H9 (cell line): ENCODE measurements around the gene NEGR1. TPM values are rescaled to one million over a fixed set of nuclear protein-coding genes. Genes with fewer than 3 reads are reported as not detected.
A peak's percentile ranks its signal among the peaks of the same experiment; 100 is the strongest.

Source experiments
- DNase-seq: peaks from one replicate; pipeline ENCODE4 v3.0.0-alpha.2; 2017
- H2AFZ ChIP-seq: one replicate; pipeline ENCODE4 v1.6.1; 2013; ENCODE audit warnings: mild to moderate bottlenecking, low read length, control low read depth, moderate library complexity
- H2AK5ac ChIP-seq: 2 replicates; pipeline ENCODE4 v1.6.1; 2013; ENCODE audit warnings: low read length, control low read depth, mixed read lengths; ENCODE audit not compliant: insufficient read length
- H2BK120ac ChIP-seq: one replicate; pipeline ENCODE4 v1.6.1; 2013; ENCODE audit warnings: low read depth, mild to moderate bottlenecking, low read length, control low read depth, inconsistent platforms; ENCODE audit not compliant: poor library complexity, severe bottlenecking
- H2BK12ac ChIP-seq: 2 replicates; pipeline ENCODE4 v1.6.1; 2013; ENCODE audit warnings: low read length, control low read depth, mixed read lengths, low read depth; ENCODE audit not compliant: insufficient read length
- H2BK15ac ChIP-seq: 2 replicates; pipeline ENCODE4 v1.6.1; 2013; ENCODE audit warnings: low read depth, low read length, control low read depth
- H2BK20ac ChIP-seq: one replicate; pipeline ENCODE4 v1.6.1; 2013; ENCODE audit warnings: low read depth, mild to moderate bottlenecking, low read length, control low read depth, inconsistent platforms; ENCODE audit not compliant: poor library complexity, severe bottlenecking
- H2BK5ac ChIP-seq: 2 replicates; pipeline ENCODE4 v1.6.1; 2013; ENCODE audit warnings: low read length, control low read depth, mixed read lengths; ENCODE audit not compliant: insufficient read length
- H3K14ac ChIP-seq: 2 replicates; pipeline ENCODE4 v1.6.1; 2013; ENCODE audit warnings: low read length, control low read depth; ENCODE audit not compliant: insufficient read depth
- H3K18ac ChIP-seq: 2 replicates; pipeline ENCODE4 v1.6.1; 2013; ENCODE audit warnings: low read depth, mild to moderate bottlenecking, mixed read lengths, low read length, control low read depth; ENCODE audit not compliant: insufficient read length
- H3K23ac ChIP-seq: 2 replicates; pipeline ENCODE4 v1.6.1; 2013; ENCODE audit warnings: low read length, control low read depth, mixed read lengths, low read depth; ENCODE audit not compliant: insufficient read length
- H3K23me2 ChIP-seq: 2 replicates; pipeline ENCODE4 v1.6.1; 2013; ENCODE audit warnings: low read depth, mild to moderate bottlenecking, mixed read lengths, low read length, control low read depth; ENCODE audit not compliant: insufficient read length, poor library complexity, severe bottlenecking
- H3K27ac ChIP-seq: 2 replicates; pipeline ENCODE4 v1.5.1; 2013; ENCODE audit warnings: low read length, control low read depth, mixed read lengths, low read depth; ENCODE audit not compliant: insufficient read length
- H3K27me3 ChIP-seq: 2 replicates; pipeline ENCODE4 v1.6.1; 2013; ENCODE audit warnings: low read length, control low read depth, inconsistent platforms; ENCODE audit not compliant: insufficient read depth
- H3K4ac ChIP-seq: 2 replicates; pipeline ENCODE4 v1.6.1; 2013; ENCODE audit warnings: low read depth, mild to moderate bottlenecking, control low read depth, inconsistent platforms, low read length, moderate library complexity
- H3K4me1 ChIP-seq: 2 replicates; pipeline ENCODE4 v1.6.1; 2013; ENCODE audit warnings: low read length, control low read depth, inconsistent platforms; ENCODE audit not compliant: insufficient read depth
- H3K4me2 ChIP-seq: 2 replicates; pipeline ENCODE4 v1.6.1; 2013; ENCODE audit warnings: low read length, control low read depth, mixed read lengths; ENCODE audit not compliant: insufficient read length, insufficient read depth
- H3K56ac ChIP-seq: 2 replicates; pipeline ENCODE4 v1.6.1; 2013; ENCODE audit warnings: low read depth, mild to moderate bottlenecking, mixed read lengths, low read length, control low read depth; ENCODE audit not compliant: insufficient read length
- H3K79me1 ChIP-seq: 2 replicates; pipeline ENCODE4 v1.6.1; 2013; ENCODE audit warnings: low read depth, mild to moderate bottlenecking, moderate library complexity, low read length, control low read depth, inconsistent platforms; ENCODE audit not compliant: insufficient read depth, poor library complexity, severe bottlenecking
- H3K79me2 ChIP-seq: 2 replicates; pipeline ENCODE4 v1.6.1; 2013; ENCODE audit warnings: low read length, control low read depth, inconsistent platforms; ENCODE audit not compliant: insufficient read depth
- H3K9ac ChIP-seq: 2 replicates; pipeline ENCODE4 v1.6.1; 2013; ENCODE audit warnings: low read length, control low read depth, mixed read lengths; ENCODE audit not compliant: insufficient read length; ENCODE audit errors: extremely low read depth
- H3K9me3 ChIP-seq: one replicate; pipeline ENCODE4 v1.6.1; 2013; ENCODE audit warnings: low read depth, low read length, inconsistent platforms; ENCODE audit not compliant: control insufficient read depth
- H3T11ph ChIP-seq: one replicate; pipeline ENCODE4 v1.6.1; 2013; ENCODE audit warnings: mild to moderate bottlenecking, low read length, control low read depth, inconsistent platforms
- H4K20me1 ChIP-seq: one replicate; pipeline ENCODE4 v1.6.1; 2013; ENCODE audit not compliant: control insufficient read depth, insufficient read length, insufficient read depth
- H4K5ac ChIP-seq: 2 replicates; pipeline ENCODE4 v1.6.1; 2013; ENCODE audit warnings: low read depth, mild to moderate bottlenecking, mixed read lengths, low read length, control low read depth; ENCODE audit not compliant: insufficient read length
- H4K8ac ChIP-seq: replicated peaks from 2 replicates; pipeline ENCODE4 v1.6.1; 2013; ENCODE audit warnings: low read length, control low read depth, mixed read lengths, low read depth; ENCODE audit not compliant: insufficient read length
- H4K91ac ChIP-seq: 2 replicates; pipeline ENCODE4 v1.6.1; 2013; ENCODE audit warnings: low read depth, mild to moderate bottlenecking, moderate library complexity, mixed read lengths, low read length, control low read depth; ENCODE audit not compliant: insufficient read length
- H3K27ac Mint-ChIP-seq, 3 experiments: 2 replicates in 2 of 3; 3 replicates in 1 of 3; pipeline ENCODE4 v1.8.0; 2020 to 2021; ENCODE audit warnings: mixed read lengths in 3 of 3, mild to moderate bottlenecking in 1 of 3, moderate library complexity in 1 of 3
- H3K27me3 Mint-ChIP-seq: 2 replicates; pipeline ENCODE4 v1.8.0; 2021; ENCODE audit warnings: low read depth, mild to moderate bottlenecking, moderate library complexity, mixed read lengths
- H3K36me3 Mint-ChIP-seq, 3 experiments: 2 replicates in 2 of 3; 3 replicates in 1 of 3; pipeline ENCODE4 v1.8.0; 2020 to 2021; ENCODE audit warnings: low read depth in 3 of 3, mixed read lengths in 3 of 3; ENCODE audit not compliant: insufficient read depth in 1 of 3
- H3K4me1 Mint-ChIP-seq, 2 experiments: 2 replicates each; pipeline ENCODE4 v1.8.0; 2020; ENCODE audit warnings: mixed read lengths in 2 of 2
- H3K4me3 Mint-ChIP-seq, 2 experiments: 2 replicates in 1 of 2; 3 replicates in 1 of 2; pipeline ENCODE4 v1.8.0; 2020 to 2021; ENCODE audit warnings: mild to moderate bottlenecking in 2 of 2, mixed read lengths in 2 of 2, moderate library complexity in 1 of 2
- H3K9me3 Mint-ChIP-seq, 2 experiments: 2 replicates in 1 of 2; 3 replicates in 1 of 2; pipeline ENCODE4 v1.8.0; 2020; ENCODE audit warnings: mild to moderate bottlenecking in 2 of 2, mixed read lengths in 2 of 2, moderate library complexity in 1 of 2
- WGBS: extraction: QIAGEN DNeasy Blood & Tissue Kit; methylation state at CpG from one replicate; pipeline ENCODE4 v1.1.7; 2013; ENCODE audit warnings: missing lambda C conversion rate, low lambda C conversion rate, mixed read lengths; ENCODE audit not compliant: insufficient read length; ENCODE audit errors: extremely low coverage; 5-methylcytosine and 5-hydroxymethylcytosine counted together
- total RNA-seq: library from RNA; stranded (reverse); gene quantifications from 2 replicates; pipeline ENCODE4 v1.2.1, GENCODE V29; 2021
- TF ChIP-seq, protein P1 (sequence below): fragments of 200-600 bp; sonication (generic); conservative IDR thresholded peaks from 3 replicates; pipeline ENCODE4 v1.8.0; 2021; ENCODE audit warnings: antibody characterized with exemption, mild to moderate bottlenecking

The NEGR1 gene
- total RNA-seq, 1 experiment from 2014 or later = 0.13 TPM

DNA sequence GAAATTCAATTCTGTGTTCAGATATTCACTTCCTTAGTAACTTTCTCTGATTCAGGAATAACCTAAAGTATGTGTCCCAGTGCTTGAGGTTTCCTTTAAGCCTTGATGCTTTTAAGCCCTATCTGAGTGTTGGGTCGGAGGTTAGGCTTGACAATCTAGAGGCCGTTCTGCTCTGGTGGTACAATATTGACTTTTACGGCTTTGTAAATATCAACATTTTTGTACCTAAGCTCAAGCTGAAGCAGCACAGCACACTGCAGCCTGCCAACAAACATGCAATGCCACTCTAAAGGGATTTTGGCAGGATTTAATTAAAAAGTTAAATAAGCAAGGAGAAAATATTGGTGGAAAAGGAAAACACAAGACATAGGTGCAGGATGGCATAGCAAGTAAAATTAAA, 279.2 kb downstream of the NEGR1 start:
- H3K14ac ChIP-seq = no peak overlapping the region
- Mint-ChIP-seq H3K4me1 (peaks cover 24 to 29% of the 10 kb centered on the region in 2 experiments), H3K27ac (peak overlapping the region in 2 of 3 experiments; percentile 92 to 95; a peak in 5 of 7 replicates), H3K27me3 (no peaks in the 10 kb centered on the region), H3K4me3 (no peak overlapping the region), H3K9me3 (no peaks in the 10 kb centered on the region), H3K36me3 (no peaks in the 10 kb centered on the region)
- no peak overlapping the region for H3T11ph ChIP-seq
- TF ChIP-seq, protein P1, sequence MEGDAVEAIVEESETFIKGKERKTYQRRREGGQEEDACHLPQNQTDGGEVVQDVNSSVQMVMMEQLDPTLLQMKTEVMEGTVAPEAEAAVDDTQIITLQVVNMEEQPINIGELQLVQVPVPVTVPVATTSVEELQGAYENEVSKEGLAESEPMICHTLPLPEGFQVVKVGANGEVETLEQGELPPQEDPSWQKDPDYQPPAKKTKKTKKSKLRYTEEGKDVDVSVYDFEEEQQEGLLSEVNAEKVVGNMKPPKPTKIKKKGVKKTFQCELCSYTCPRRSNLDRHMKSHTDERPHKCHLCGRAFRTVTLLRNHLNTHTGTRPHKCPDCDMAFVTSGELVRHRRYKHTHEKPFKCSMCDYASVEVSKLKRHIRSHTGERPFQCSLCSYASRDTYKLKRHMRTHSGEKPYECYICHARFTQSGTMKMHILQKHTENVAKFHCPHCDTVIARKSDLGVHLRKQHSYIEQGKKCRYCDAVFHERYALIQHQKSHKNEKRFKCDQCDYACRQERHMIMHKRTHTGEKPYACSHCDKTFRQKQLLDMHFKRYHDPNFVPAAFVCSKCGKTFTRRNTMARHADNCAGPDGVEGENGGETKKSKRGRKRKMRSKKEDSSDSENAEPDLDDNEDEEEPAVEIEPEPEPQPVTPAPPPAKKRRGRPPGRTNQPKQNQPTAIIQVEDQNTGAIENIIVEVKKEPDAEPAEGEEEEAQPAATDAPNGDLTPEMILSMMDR = no peak
- H3K79me2 ChIP-seq = no peaks in the 10 kb centered on the region
- H2AFZ ChIP-seq = peak overlapping the region; percentile 73
- no peak overlapping the region for H3K23ac ChIP-seq
- H3K79me1 ChIP-seq = no peaks in the 10 kb centered on the region
- WGBS = no CpG with 5 or more reads among the region's 3 CpGs
- no peaks in the 10 kb centered on the region for H3K23me2 ChIP-seq
- H2BK15ac ChIP-seq = no peak overlapping the region
- no peaks in the 10 kb centered on the region; the same call in 1 of the 2 replicates for H3K4me1 ChIP-seq
- H2AK5ac ChIP-seq = no peak overlapping the region
- no peaks in the 10 kb centered on the region for H4K20me1 ChIP-seq
- no peak overlapping the region for H3K9ac ChIP-seq
- H4K8ac ChIP-seq = no peak overlapping the region
- H2BK12ac ChIP-seq = no peak overlapping the region
- H4K91ac ChIP-seq = no peak overlapping the region
- H4K5ac ChIP-seq = no peak overlapping the region
- no peak overlapping the region for H3K27ac ChIP-seq
- no peaks in the 10 kb centered on the region for H3K9me3 ChIP-seq
- DNase-seq = no peak
- H2BK120ac ChIP-seq = no peak overlapping the region
- H3K18ac ChIP-seq = no peak overlapping the region
- no peak overlapping the region for H2BK5ac ChIP-seq
- H3K4me2 ChIP-seq = no peak overlapping the region
- no peak overlapping the region for H3K56ac ChIP-seq
- no peak overlapping the region for H3K4ac ChIP-seq
- H2BK20ac ChIP-seq = no peak overlapping the region
- H3K27me3 ChIP-seq = no peaks in the 10 kb centered on the region
